Endothelial cell of umbilical vein (primary cell): ENCODE measurements around the gene DAND5.

ENCODE experiments used
- CTCF ChIP-seq, 2 donors: IDR thresholded peaks; 1 replicate in 1 of 2; 2 replicates in 1 of 2; pipeline ENCODE4 v1.5.1; 2011; ENCODE audit warnings: low read length in 2 of 2, mild to moderate bottlenecking in 2 of 2, moderate library complexity in 2 of 2, control low read depth in 1 of 2, inconsistent platforms in 1 of 2, low read depth in 1 of 2; ENCODE audit not compliant: insufficient read depth in 1 of 2; ENCODE audit errors: extremely low read depth in 1 of 2
- EZH2 ChIP-seq: IDR thresholded peaks from 2 replicates; pipeline ENCODE4 v1.6.1; 2012; ENCODE audit warnings: borderline replicate concordance, low read depth, mild to moderate bottlenecking, moderate library complexity, low read length, inconsistent platforms; ENCODE audit not compliant: severe bottlenecking
- FOS ChIP-seq: IDR thresholded peaks from 2 replicates; pipeline ENCODE4 v1.6.1; 2011; ENCODE audit warnings: mild to moderate bottlenecking, low read length, moderate library complexity, borderline replicate concordance; ENCODE audit not compliant: insufficient read depth
- GATA2 ChIP-seq: IDR thresholded peaks from 2 replicates; pipeline ENCODE4 v1.7.0; 2011; ENCODE audit warnings: low read depth, mild to moderate bottlenecking, moderate library complexity, mixed read lengths, low read length; ENCODE audit not compliant: insufficient read length, insufficient read depth
- JUN ChIP-seq: IDR thresholded peaks from 2 replicates; pipeline ENCODE4 v1.6.1; 2011; ENCODE audit warnings: borderline replicate concordance, low read depth; ENCODE audit not compliant: insufficient read length, insufficient read depth
- MAX ChIP-seq: IDR thresholded peaks from 2 replicates; pipeline ENCODE4 v1.6.1; 2011; ENCODE audit not compliant: insufficient read depth, insufficient read length
- MYC ChIP-seq: IDR thresholded peaks from one replicate; pipeline ENCODE4 v1.6.1; 2011; ENCODE audit warnings: mild to moderate bottlenecking, low read depth, low read length
- POLR2A ChIP-seq: IDR thresholded peaks from 2 replicates; pipeline ENCODE4 v1.6.1; 2012; ENCODE audit warnings: low read depth, mild to moderate bottlenecking, control low read depth, low read length
- POLR2AphosphoS5 ChIP-seq: IDR thresholded peaks from 2 replicates; pipeline ENCODE4 v1.6.1; 2012; ENCODE audit warnings: low read depth, mild to moderate bottlenecking, control low read depth, low read length, moderate library complexity; ENCODE audit not compliant: insufficient read depth

- no peak for TF ChIP-seq CTCF (IDR thresholded peaks at IDR 0.05; ENCODE audit: extremely low read depth in 1 of 2, insufficient read depth in 1 of 2, low read depth in 1 of 2, low read length in 2 of 2)
- no peak for TF ChIP-seq EZH2
- TF ChIP-seq POLR2A: no peak
- TF ChIP-seq POLR2AphosphoS5: no peak
- TF ChIP-seq MAX: no peak
- TF ChIP-seq GATA2: no peak
- no peak for TF ChIP-seq FOS
- no peak for TF ChIP-seq JUN
- no peak for TF ChIP-seq MYC
These were observed 21.1 kb downstream of the DAND5 start for GRCh38 chr19:12990431-12990830.
